ENCODE measurements around the gene PSAT1. TPM values are rescaled to one million over a fixed set of nuclear protein-coding genes. Genes with fewer than 3 reads are reported as not detected.

PSAT1 gene
- total RNA-seq, 1 donor: 0.27 TPM

GRCh38 chr9:78314953-78315870 is 18.3 kb downstream of the PSAT1 start:
- peak in 1 of 3 donors; percentile 32 for DNase-seq (ENCODE audit: low read depth in 2 of 3, low spot score in 2 of 3)

GRCh38 chr9:78316166-78316892 is 19.4 kb downstream of the PSAT1 start:
- DNase-seq (ENCODE audit: low read depth in 2 of 3, low spot score in 2 of 3): no peak

GRCh38 chr9:78319197-78320029 is 22.5 kb downstream of the PSAT1 start:
- DNase-seq (ENCODE audit: low read depth in 2 of 3, low spot score in 2 of 3): no peak

GRCh38 chr9:78320030-78320693 is 23.2 kb downstream of the PSAT1 start:
- DNase-seq (ENCODE audit: low read depth in 2 of 3, low spot score in 2 of 3): no peak

GRCh38 chr9:78320875-78321496 is 24.1 kb downstream of the PSAT1 start:
- no peak for DNase-seq (ENCODE audit: low read depth in 2 of 3, low spot score in 2 of 3)

- no peak for DNase-seq (ENCODE audit: low read depth in 2 of 3, low spot score in 2 of 3)
Measured at GRCh38 chr9:78321505-78321904, 24.6 kb downstream of the PSAT1 start.

GRCh38 chr9:78324068-78324650 is 27.2 kb downstream of the PSAT1 start:
- no peak for DNase-seq (ENCODE audit: low read depth in 2 of 3, low spot score in 2 of 3)

- DNase-seq (ENCODE audit: low read depth in 2 of 3, low spot score in 2 of 3): no peak
Measured at GRCh38 chr9:78324682-78325081, 27.8 kb downstream of the PSAT1 start.

- peak in 2 of 3 donors; percentile 14 to 56 for DNase-seq (ENCODE audit: low read depth in 2 of 3, low spot score in 2 of 3)
Measured at GRCh38 chr9:78325343-78325742, 28.4 kb downstream of the PSAT1 start.

GRCh38 chr9:78325846-78326360 is 29.0 kb downstream of the PSAT1 start:
- DNase-seq (ENCODE audit: low read depth in 2 of 3, low spot score in 2 of 3): no peak

GRCh38 chr9:78326564-78326963 is 29.6 kb downstream of the PSAT1 start:
- no peak for DNase-seq (ENCODE audit: low read depth in 2 of 3, low spot score in 2 of 3)

- no peak for DNase-seq (ENCODE audit: low read depth in 2 of 3, low spot score in 2 of 3)
Measured at GRCh38 chr9:78332381-78332780, 35.5 kb downstream of the PSAT1 start.

GRCh38 chr9:78348848-78349247 is 51.9 kb downstream of the PSAT1 start:
- DNase-seq (ENCODE audit: low read depth in 2 of 3, low spot score in 2 of 3): no peak

- peak in 1 of 3 donors; percentile 11 for DNase-seq (ENCODE audit: low read depth in 2 of 3, low spot score in 2 of 3)
Measured at GRCh38 chr9:78351816-78352215, 54.9 kb downstream of the PSAT1 start.

GRCh38 chr9:78354324-78354973 is 57.5 kb downstream of the PSAT1 start:
- DNase-seq (ENCODE audit: low read depth in 2 of 3, low spot score in 2 of 3): no peak

GRCh38 chr9:78354989-78355388 is 58.1 kb downstream of the PSAT1 start:
- no peak for DNase-seq (ENCODE audit: low read depth in 2 of 3, low spot score in 2 of 3)

GRCh38 chr9:78356634-78357033 is 59.7 kb downstream of the PSAT1 start:
- no peak for DNase-seq (ENCODE audit: low read depth in 2 of 3, low spot score in 2 of 3)

GRCh38 chr9:78357165-78357873 is 60.4 kb downstream of the PSAT1 start:
- no peak for DNase-seq (ENCODE audit: low read depth in 2 of 3, low spot score in 2 of 3)
